H1 (cell line): ENCODE measurements around the gene KCNAB2. TPM values are rescaled to one million over a fixed set of nuclear protein-coding genes. Genes with fewer than 3 reads are reported as not detected.

Experiments used
- KDM4A ChIP-seq: IDR thresholded peaks from one replicate; pipeline ENCODE4 v1.7.1; 2012; ENCODE audit warnings: low read depth, mild to moderate bottlenecking, moderate library complexity, low read length, inconsistent platforms; ENCODE audit not compliant: severe bottlenecking
- polyA plus RNA-seq, 7 experiments: library from polyadenylated mRNA; depleted of rRNA in 3 of 7; stranded (reverse) in 5 of 7; unstranded in 2 of 7; fragments of >200 nt in 5 of 7; fragments of 200-250 nt in 2 of 7; gene quantifications; 1 replicate in 5 of 7; 2 replicates in 1 of 7; 4 replicates in 1 of 7; pipeline versions ENCODE4 v1.2.1 to v1.2.3, GENCODE V29; 2011 to 2013; ENCODE audit warnings: missing spikeins in 2 of 7, mixed read lengths in 2 of 7
- total RNA-seq: library from RNA; stranded (reverse); fragmentation: NEBNext Ultra II Directional; extraction: Animal tissue kit (Norgen Biotek cat#: 25700); gene quantifications from 2 replicates; pipeline ENCODE4 v1.2.1, GENCODE V29; 2021

KCNAB2 gene
- total and polyA plus RNA-seq, 2 of the 8 experiments (the other 6 are each of a cell fraction or from before 2014, with no cell fraction given): 4.5 to 7.0 TPM

DNA sequence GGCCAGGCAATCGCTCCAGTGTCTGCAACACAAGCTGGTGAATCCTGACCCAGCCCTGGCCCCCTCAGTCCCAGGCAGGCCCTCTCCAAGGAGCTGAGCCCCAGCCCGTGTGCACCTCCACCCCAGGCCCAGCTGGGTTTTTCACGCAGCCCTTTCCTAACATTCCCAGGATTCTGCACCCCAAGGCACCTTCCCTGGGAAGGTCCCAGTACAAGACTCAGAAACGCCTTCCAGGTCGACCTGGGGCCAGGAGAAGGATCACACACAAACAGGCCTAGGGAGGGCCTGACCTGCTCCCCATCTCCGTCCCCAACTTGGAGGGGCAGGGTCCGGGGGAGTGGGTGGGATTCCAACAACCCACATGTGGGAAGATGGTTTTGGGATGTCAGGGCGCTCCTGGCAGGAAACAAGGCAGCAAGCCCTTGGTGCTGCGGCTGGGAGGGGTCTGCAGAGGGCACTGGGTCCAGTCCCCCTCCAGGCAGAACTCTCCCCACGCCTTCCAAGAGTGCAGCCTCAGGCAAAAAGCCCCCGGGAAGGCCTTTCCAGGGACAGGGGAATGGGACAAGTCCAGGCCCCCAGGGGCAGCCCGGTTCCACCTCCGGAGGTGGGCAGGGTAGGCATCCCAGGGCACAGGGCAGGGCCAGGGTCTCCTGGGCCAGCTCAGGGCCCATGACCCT lies 58.3 kb downstream of the KCNAB2 start (continued):
- TF ChIP-seq KDM4A: no peak
